Heart right ventricle (tissue), 16 donors: ENCODE measurements around the gene DAB2IP. TPM values are rescaled to one million over a fixed set of nuclear protein-coding genes. Genes with fewer than 3 reads are reported as not detected.
A peak's percentile ranks its signal among the peaks of the same experiment; 100 is the strongest.

Source experiments
- ATAC-seq, 8 donors: fragments of 200-7000 bp; cut with Tn5 transposase; one replicate each; pipeline ENCODE4 v1.9.1; 2020; ENCODE audit warnings: mild to moderate bottlenecking in 8 of 8, moderate library complexity in 8 of 8, moderate number of reproducible peaks in 1 of 8
- DNase-seq, 2 donors: peaks; one replicate each; pipeline ENCODE4 v3.0.0-alpha.2; 2020
- H3K27ac ChIP-seq, 10 donors: fragments of 200-600 bp; sonication (generic) in 2 of 10; one replicate each; pipeline versions ENCODE4 v1.5.0 to v1.8.0; 2020 to 2022; ENCODE audit warnings: mild to moderate bottlenecking in 3 of 10
- H3K27me3 ChIP-seq, 7 donors: fragments of 200-600 bp; one replicate each; pipeline ENCODE4 v1.8.0; 2021 to 2022; ENCODE audit warnings: mild to moderate bottlenecking in 2 of 7
- H3K36me3 ChIP-seq, 9 donors: fragments of 200-600 bp; sonication (generic) in 1 of 9; one replicate each; pipeline versions ENCODE4 v1.5.0 to v1.8.0; 2020 to 2022; ENCODE audit warnings: mild to moderate bottlenecking in 2 of 9
- H3K4me1 ChIP-seq, 9 donors: fragments of 200-600 bp; sonication (generic) in 1 of 9; one replicate each; pipeline versions ENCODE4 v1.5.0 to v1.8.0; 2020 to 2022; ENCODE audit warnings: mild to moderate bottlenecking in 4 of 9
- H3K4me3 ChIP-seq, 10 donors: fragments of 200-600 bp; sonication (generic) in 2 of 10; one replicate each; pipeline versions ENCODE4 v1.5.0 to v1.8.0; 2020 to 2022; ENCODE audit warnings: mild to moderate bottlenecking in 7 of 10, moderate library complexity in 2 of 10
- H3K9me3 ChIP-seq, 11 donors: fragments of 200-600 bp in 10 of 11; sonication (generic) in 2 of 11; one replicate each; pipeline versions ENCODE4 v1.5.0 to v1.8.0; 2013 to 2022; ENCODE audit warnings: mild to moderate bottlenecking in 2 of 11, control low read depth in 1 of 11, moderate library complexity in 1 of 11
- CTCF ChIP-seq, 9 donors: fragments of 200-600 bp; sonication (generic) in 2 of 9; IDR thresholded peaks; one replicate each; pipeline versions ENCODE4 v1.5.0 to v1.8.0; 2021 to 2022; ENCODE audit warnings: antibody characterized with exemption in 9 of 9, mild to moderate bottlenecking in 5 of 9, moderate library complexity in 1 of 9
- WGBS, 2 donors: extraction: QIAGEN DNeasy Blood & Tissue Kit; methylation state at CpG; one replicate each; pipeline ENCODE4 v1.1.7; 2013; ENCODE audit warnings: inconsistent platforms in 1 of 2; 5-methylcytosine and 5-hydroxymethylcytosine counted together
- intact Hi-C, 10 donors: fragments of 100-400 bp; cut with DNase I; formaldehyde crosslinking; loops; one replicate each; pipeline versions ENCODE4 v1.11.1 to v1.14.2; 2022
- polyA plus RNA-seq, 2 donors: library from polyadenylated mRNA; stranded (reverse); fragments of 200-250 nt; gene quantifications; one replicate each; pipeline ENCODE4 v1.2.3, GENCODE V29; 2013
- total RNA-seq, 10 donors: library from RNA; stranded (reverse); fragmentation: NEBNext Ultra II Directional in 3 of 10; extraction: Animal tissue kit (Norgen Biotek cat#: 25700) in 3 of 10; gene quantifications; one replicate each; pipeline versions ENCODE4 v1.2.1 to v1.2.4, GENCODE V29; 2021 to 2023
- donor health status: Arrhythmogenic right ventricular cardiomyopathy.
- donor health status: ischemic (EF 13 %, LVEDD 7.1; RV severe dilation, severe dysfunction).
- donor health status: healthy with polysubstance abuse.
- donor health status: DM: no; HTN: yes; CAD: no.
- donor health status: DM: no; HTN: no; CAD: no.
- donor health status: ischemic (EF 25% LVEDD 6.9; RV normal size, moderate dysfunction).
- donor health status: ischemic (EF 25% LVEDD 5.7; RV mildly dilated, moderate dysfunction).
- donor health status: healthy.
- donor health status: DM: yes; HTN: yes; CAD: no.
- donor health status: Ischemic cardiomyopathy.
- donor health status: ischemic (EF 35%, LVEDD 5.7; RV mildly dilated, moderate dysfunction).
- donor health status: nonischemic (EF 11% LVEDD 7.7; RV severe dilation, severe dysfunction).
- donor health status: DM: yes; HTN: yes; CAD: no.
- donor health status: PGD.
- donor health status: ischemic (EF 29% LVEDD 5.4; RV normal size, mild dysfunction).
- donor health status: nonischemic (EF 23%, LVEDD 6.1; RV moderate dilation, normal function).

DAB2IP gene
- total and polyA plus RNA-seq, 12 donors, result 18.1 to 71.1 (median 52.8) TPM

GRCh38 chr9:121765021-121765950 lies 113.9 kb downstream of the DAB2IP start:
- H3K9me3 ChIP-seq, result no peaks in the 10 kb centered on the region
- peaks cover 0 to 100% (median 54%) of the 10 kb centered on the region in 9 donors for H3K36me3 ChIP-seq
- DNase-seq (peak; percentile 65 to 77), ATAC-seq (peak; percentile 67 to 88 (median 84))
- no peak overlapping the region for H3K4me3 ChIP-seq
- intact Hi-C loops, result no loop called here
- no peaks in the 10 kb centered on the region for H3K27me3 ChIP-seq
- peak in 1 of 9 donors; percentile 14 for TF ChIP-seq CTCF (IDR thresholded peaks at IDR 0.05)
- peak overlapping the region in 9 of 10 donors; percentile 62 to 86 (median 75) for H3K27ac ChIP-seq
- WGBS, 2 donors, result 41 to 46% methylated on average over 8 of the region's 8 CpGs
- H3K4me1 ChIP-seq, result peaks cover 16 to 44% (median 28%) of the 10 kb centered on the region in 9 donors

- WGBS, 2 donors, result 76 to 80% methylated on average over 19 of the region's 19 CpGs
- intact Hi-C loops, result no loop called here
- Histone ChIP-seq H3K27ac (peak overlapping the region in 8 of 10 donors; percentile 37 to 86 (median 72)), H3K9me3 (no peaks in the 10 kb centered on the region), H3K36me3 (peaks cover 0 to 100% (median 55%) of the 10 kb centered on the region in 9 donors), H3K4me3 (no peak overlapping the region), H3K27me3 (no peaks in the 10 kb centered on the region), H3K4me1 (peaks cover 16 to 42% (median 35%) of the 10 kb centered on the region in 9 donors)
- no peak for TF ChIP-seq CTCF (IDR thresholded peaks at IDR 0.05)
- ATAC-seq, result peak in 1 of 8 donors; percentile 8
- DNase-seq, result peak in 1 of 2 donors; percentile 23
These were observed 114.7 kb downstream of the DAB2IP start for GRCh38 chr9:121766081-121766683.

DNA sequence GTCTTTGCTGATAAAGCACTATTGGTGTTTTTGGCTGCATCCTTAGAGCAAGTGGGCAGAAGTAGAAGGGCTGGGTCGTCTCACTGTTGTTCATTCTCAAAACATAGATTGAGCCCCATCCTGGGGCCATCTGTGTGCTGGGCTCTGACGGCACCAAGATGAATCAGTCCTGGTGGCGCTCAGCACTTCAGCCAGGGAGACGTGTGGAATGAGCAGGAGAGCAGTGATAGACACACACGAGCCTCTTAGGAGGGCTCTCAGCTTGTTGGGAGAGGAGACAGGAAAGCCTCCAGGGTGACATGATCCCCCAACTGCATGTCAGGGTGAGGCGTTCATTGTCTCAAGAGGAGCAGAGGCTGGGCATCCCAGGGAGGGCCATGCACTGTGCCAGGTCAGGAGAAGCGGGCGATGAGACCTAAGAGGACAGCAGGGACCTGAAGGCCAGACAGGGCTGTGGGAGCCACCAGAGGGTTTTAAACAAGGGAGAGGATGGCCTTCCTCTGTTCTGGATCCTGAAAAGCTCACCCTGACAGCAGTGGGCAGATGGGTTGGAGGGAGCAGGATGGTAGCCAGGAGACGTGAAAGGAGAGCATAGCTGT lies 115.8 kb downstream of the DAB2IP start:
- ATAC-seq (no peak), DNase-seq (no peak)
- no peaks in the 10 kb centered on the region for H3K9me3 ChIP-seq
- H3K27me3 ChIP-seq, result no peaks in the 10 kb centered on the region
- H3K27ac ChIP-seq, result no peak overlapping the region
- H3K36me3 ChIP-seq, result peaks cover 0 to 100% (median 49%) of the 10 kb centered on the region in 9 donors
- intact Hi-C loops, result no loop called here
- 79 to 87% methylated on average over 9 of the region's 9 CpGs for WGBS, 2 donors
- no peak for TF ChIP-seq CTCF (IDR thresholded peaks at IDR 0.05)
- H3K4me3 ChIP-seq, result no peak overlapping the region
- peaks cover 20 to 50% (median 38%) of the 10 kb centered on the region in 9 donors for H3K4me1 ChIP-seq

GRCh38 chr9:121768416-121769015 lies 117.1 kb downstream of the DAB2IP start:
- DNase-seq, result peak in 1 of 2 donors; percentile 13
- no peak overlapping the region for H3K4me3 ChIP-seq
- no peaks in the 10 kb centered on the region for H3K9me3 ChIP-seq
- peaks cover 20 to 58% (median 43%) of the 10 kb centered on the region in 9 donors for H3K4me1 ChIP-seq
- peaks cover 0 to 100% (median 50%) of the 10 kb centered on the region in 9 donors for H3K36me3 ChIP-seq
- ATAC-seq, result no peak
- intact Hi-C loops, result no loop called here
- 88 to 89% methylated on average over 15 of the region's 15 CpGs for WGBS, 2 donors
- H3K27me3 ChIP-seq, result no peaks in the 10 kb centered on the region
- H3K27ac ChIP-seq, result no peak overlapping the region
- no peak for TF ChIP-seq CTCF (IDR thresholded peaks at IDR 0.05)
